ENCODE data around the gene DOK7. TPM values are rescaled to one million over a fixed set of nuclear protein-coding genes. Genes with fewer than 3 reads are reported as not detected.

DOK7 gene, protein sequence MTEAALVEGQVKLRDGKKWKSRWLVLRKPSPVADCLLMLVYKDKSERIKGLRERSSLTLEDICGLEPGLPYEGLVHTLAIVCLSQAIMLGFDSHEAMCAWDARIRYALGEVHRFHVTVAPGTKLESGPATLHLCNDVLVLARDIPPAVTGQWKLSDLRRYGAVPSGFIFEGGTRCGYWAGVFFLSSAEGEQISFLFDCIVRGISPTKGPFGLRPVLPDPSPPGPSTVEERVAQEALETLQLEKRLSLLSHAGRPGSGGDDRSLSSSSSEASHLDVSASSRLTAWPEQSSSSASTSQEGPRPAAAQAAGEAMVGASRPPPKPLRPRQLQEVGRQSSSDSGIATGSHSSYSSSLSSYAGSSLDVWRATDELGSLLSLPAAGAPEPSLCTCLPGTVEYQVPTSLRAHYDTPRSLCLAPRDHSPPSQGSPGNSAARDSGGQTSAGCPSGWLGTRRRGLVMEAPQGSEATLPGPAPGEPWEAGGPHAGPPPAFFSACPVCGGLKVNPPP
- 10 to 100 TPM in 1 of 2 donors, 1 to 10 TPM in 1; 8.8 to 36.7 TPM for total RNA-seq

GRCh38 chr4:3462790-3463415 is at the start of gene DOK7:
DOK7 (plus strand) TSS chr4:3463306; CDS start chr4:3463376, 70 bp downstream.
- no peak for DNase-seq (ENCODE audit: low spot score)
- H3K9me3 ChIP-seq: no peaks in the 10 kb centered on the region

DNA sequence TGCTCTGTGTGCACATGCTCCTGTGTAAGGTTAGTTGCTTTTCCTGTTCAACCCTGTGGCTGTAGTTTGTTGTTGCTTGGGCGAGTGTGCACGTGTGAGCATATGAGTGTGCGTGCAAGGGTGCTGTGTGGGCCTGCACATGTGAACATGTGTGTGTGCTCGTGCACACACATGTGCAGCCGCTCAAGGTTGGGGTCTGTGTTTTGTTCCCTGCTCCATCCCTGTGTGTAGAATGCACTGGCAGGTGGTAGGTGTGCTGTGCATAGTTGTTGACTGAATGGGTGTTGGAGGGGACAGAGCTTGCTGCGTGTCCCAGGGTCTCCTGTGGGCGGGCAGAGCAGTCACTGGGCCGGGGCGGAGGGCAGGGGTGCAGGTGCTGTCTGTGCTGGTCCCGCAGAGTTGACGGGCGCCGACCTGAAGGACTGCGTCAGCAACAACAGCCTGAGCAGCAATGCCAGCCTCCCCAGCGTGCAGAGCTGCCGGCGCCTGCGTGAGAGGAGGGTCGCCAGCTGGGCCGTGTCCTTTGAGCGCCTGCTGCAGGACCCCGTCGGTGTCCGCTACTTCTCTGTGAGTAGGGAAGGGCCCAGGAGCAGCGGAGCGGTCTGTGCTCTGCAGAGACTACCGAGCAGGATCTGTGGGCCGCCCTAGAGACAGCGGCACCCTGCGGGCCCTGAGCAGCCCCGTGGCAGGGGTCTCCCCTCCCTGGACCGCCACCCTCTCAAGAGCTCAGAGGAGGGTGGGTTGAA is 49.3 kb upstream of the DOK7 start:
- peaks cover 14% of the 10 kb centered on the region for H3K36me3 ChIP-seq
- no peak overlapping the region for H3K27ac ChIP-seq
- ATAC-seq (ENCODE audit: insufficient number of reproducible peaks, low FRiP score, low read depth) (no peak), DNase-seq (ENCODE audit: low spot score) (no peak)
- no peaks in the 10 kb centered on the region for H3K9me3 ChIP-seq
- no peaks in the 10 kb centered on the region for H3K27me3 ChIP-seq (replicated peaks; ENCODE audit: insufficient read depth)
- TF ChIP-seq CTCF (IDR thresholded peaks at IDR 0.05): no peak
- no peaks in the 10 kb centered on the region for H3K4me1 ChIP-seq (ENCODE audit: control insufficient read depth in 1 of 2, low read depth in 2 of 2)
- H3K4me3 ChIP-seq: no peak overlapping the region

More at GRCh38 chr4:3462790-3463415, at the start of gene DOK7:
- Histone ChIP-seq H3K4me1 (ENCODE audit: control insufficient read depth in 1 of 2, low read depth in 2 of 2) (peaks cover 19 to 34% of the 10 kb centered on the region in 2 donors), H3K27ac (peak within 1 kb of the TSS; percentile 74), H3K27me3 (replicated peaks; ENCODE audit: insufficient read depth) (no peaks in the 10 kb centered on the region), H3K36me3 (no peaks in the 10 kb centered on the region), H3K4me3 (peak within 1 kb of the TSS; percentile 80)
- ATAC-seq (ENCODE audit: insufficient number of reproducible peaks, low FRiP score, low read depth): peak; percentile 54
- TF ChIP-seq CTCF (IDR thresholded peaks at IDR 0.05): no peak

GRCh38 chr4:3414421-3415279 is 48.5 kb upstream of the DOK7 start:
- H3K36me3 ChIP-seq: peaks cover 14% of the 10 kb centered on the region
- no peaks in the 10 kb centered on the region for H3K27me3 ChIP-seq (replicated peaks; ENCODE audit: insufficient read depth)
- H3K4me1 ChIP-seq (ENCODE audit: control insufficient read depth in 1 of 2, low read depth in 2 of 2): no peaks in the 10 kb centered on the region
- H3K27ac ChIP-seq: no peak overlapping the region
- ATAC-seq (ENCODE audit: insufficient number of reproducible peaks, low FRiP score, low read depth) (no peak), DNase-seq (ENCODE audit: low spot score) (no peak)
- H3K4me3 ChIP-seq: no peak overlapping the region
- no peak for TF ChIP-seq CTCF (IDR thresholded peaks at IDR 0.05)
- no peaks in the 10 kb centered on the region for H3K9me3 ChIP-seq

GRCh38 chr4:3415471-3416141 is 47.5 kb upstream of the DOK7 start:
- ATAC-seq (ENCODE audit: insufficient number of reproducible peaks, low FRiP score, low read depth) (no peak), DNase-seq (ENCODE audit: low spot score) (no peak)
- H3K27ac ChIP-seq: no peak overlapping the region
- no peaks in the 10 kb centered on the region for H3K9me3 ChIP-seq
- no peaks in the 10 kb centered on the region for H3K27me3 ChIP-seq (replicated peaks; ENCODE audit: insufficient read depth)
- no peaks in the 10 kb centered on the region for H3K4me1 ChIP-seq (ENCODE audit: control insufficient read depth in 1 of 2, low read depth in 2 of 2)
- no peak overlapping the region for H3K4me3 ChIP-seq
- H3K36me3 ChIP-seq: peaks cover 14% of the 10 kb centered on the region
- TF ChIP-seq CTCF (IDR thresholded peaks at IDR 0.05): no peak
